GM12878 (cell line): ENCODE data around the gene KCNA5. TPM values are rescaled to one million over a fixed set of nuclear protein-coding genes. Genes with fewer than 3 reads are reported as not detected.

Experiments
- ATAC-seq: fragments of 200-7000 bp; cut with Tn5 transposase; 3 replicates; pipeline ENCODE4 v1.9.1; 2020; ENCODE audit warnings: mild to moderate bottlenecking, moderate library complexity
- BruUV-seq: library from RNA; stranded (reverse); fragments of 400-500 nt; replicated peaks from 2 replicates; lab custom pipeline; 2021; lab: Mats Ljungman, UMichigan
- CTCF ChIA-PET: fragments of 300-600 bp; sonication (Branson Sonifier 250); formaldehyde crosslinking; extraction: SDS; loops from one replicate; lab custom pipeline; 2021; ENCODE audit warnings: inconsistent platforms; lab: Yijun Ruan, JAX
- POLR2A ChIA-PET: fragments of 350-600 bp; formaldehyde crosslinking; extraction: SDS; loops from one replicate; lab custom pipeline; 2021; ENCODE audit warnings: inconsistent platforms; lab: Charles Lee
- RAD21 ChIA-PET: fragments of 300-600 bp; sonication (Branson Sonifier 250); formaldehyde crosslinking; loops from one replicate; lab custom pipeline; 2023; ENCODE audit warnings: antibody characterized with exemption; ENCODE audit not compliant: unreplicated experiment; lab: Charles Lee
- SMC1A ChIA-PET: fragments of 300-600 bp; sonication (Branson Sonifier 250); formaldehyde crosslinking; loops from one replicate; lab custom pipeline; 2023; ENCODE audit not compliant: unreplicated experiment, uncharacterized antibody; lab: Charles Lee
- DNase-seq: peaks from one replicate; pipeline ENCODE4 v3.0.0-alpha.2; 2011; ENCODE audit warnings: low read depth, low spot score
- FAIRE-seq: peaks from 3 replicates; lab custom pipeline; 2011; peaks lifted over from hg19 to GRCh38; lab: Jason Lieb, UNC
- H2AFZ ChIP-seq: 2 replicates; pipeline ENCODE4 v1.6.0; 2011; ENCODE audit warnings: low read depth, low read length, control low read depth; ENCODE audit not compliant: control insufficient read depth
- H3K27ac ChIP-seq: 2 replicates; pipeline ENCODE4 v1.5.1; 2011; ENCODE audit warnings: control low read depth; ENCODE audit not compliant: control insufficient read depth, insufficient read depth
- H3K27me3 ChIP-seq, 2 experiments: replicated peaks in 1 of 2; 2 replicates each; pipeline versions ENCODE4 v1.6.0 to v1.6.1; 2011; ENCODE audit warnings: low read length in 1 of 2; ENCODE audit not compliant: control insufficient read depth in 2 of 2, insufficient read depth in 2 of 2
- H3K36me3 ChIP-seq, 2 experiments: 2 replicates each; pipeline ENCODE4 v1.5.1; 2011; ENCODE audit warnings: low read length in 1 of 2; ENCODE audit not compliant: control insufficient read depth in 2 of 2, insufficient read depth in 2 of 2
- H3K4me1 ChIP-seq: 2 replicates; pipeline ENCODE4 v1.6.1; 2011; ENCODE audit warnings: mild to moderate bottlenecking, low read length, moderate library complexity, mixed read lengths; ENCODE audit not compliant: control insufficient read depth, insufficient read depth
- H3K4me2 ChIP-seq: 2 replicates; pipeline ENCODE4 v1.6.0; 2011; ENCODE audit warnings: control low read depth; ENCODE audit not compliant: control insufficient read depth, insufficient read depth
- H3K4me3 ChIP-seq: fragments of 200-600 bp; sonication (generic); 2 replicates; pipeline ENCODE4 v1.5.1; 2016
- H3K79me2 ChIP-seq: 2 replicates; pipeline ENCODE4 v1.6.0; 2011; ENCODE audit warnings: low read length; ENCODE audit not compliant: control insufficient read depth, insufficient read depth
- H3K9ac ChIP-seq: 2 replicates; pipeline ENCODE4 v1.8.0; 2011; ENCODE audit warnings: low read length, control low read depth, mixed read lengths; ENCODE audit not compliant: control insufficient read depth, insufficient read depth
- H3K9me3 ChIP-seq: replicated peaks from 3 replicates; pipeline ENCODE4 v1.5.1; 2011; ENCODE audit warnings: mild to moderate bottlenecking, low read length; ENCODE audit not compliant: control insufficient read depth, insufficient read depth
- H4K20me1 ChIP-seq: 2 replicates; pipeline ENCODE4 v1.6.0; 2011; ENCODE audit not compliant: control insufficient read depth, insufficient read depth
- CBX3 ChIP-seq: fragments of 200-600 bp; sonication (generic); IDR thresholded peaks from 2 replicates; pipeline ENCODE4 v1.6.1; 2016; ENCODE audit warnings: low read depth, borderline replicate concordance
- HDAC6 ChIP-seq: fragments of 200-600 bp; sonication (generic); IDR thresholded peaks from one replicate; pipeline ENCODE4 v1.8.0; 2017; ENCODE audit warnings: antibody characterized with exemption; ENCODE audit not compliant: unreplicated experiment
- IRF4 ChIP-seq: IDR thresholded peaks from 2 replicates; pipeline ENCODE4 v1.6.1; 2011; ENCODE audit warnings: low read depth, low read length
- JUNB ChIP-seq: IDR thresholded peaks from 2 replicates; pipeline ENCODE4 v1.6.1; 2016; ENCODE audit warnings: antibody characterized with exemption, mild to moderate bottlenecking
- MTA2 ChIP-seq: fragments of 450-650 bp; IDR thresholded peaks from 2 replicates; pipeline ENCODE4 v1.6.1; 2016; ENCODE audit warnings: low read depth, mild to moderate bottlenecking, moderate library complexity
- PAX8 ChIP-seq: fragments of 450-650 bp; IDR thresholded peaks from 2 replicates; pipeline ENCODE4 v1.6.1; 2017; ENCODE audit warnings: mild to moderate bottlenecking, moderate library complexity
- RBBP5 ChIP-seq: fragments of 200-600 bp; sonication (generic); conservative IDR thresholded peaks from 2 replicates; pipeline ENCODE4 v1.6.1; 2016
- RELB ChIP-seq: fragments of 450-650 bp; IDR thresholded peaks from 2 replicates; pipeline ENCODE4 v1.6.1; 2017; ENCODE audit warnings: low read depth, mild to moderate bottlenecking, moderate library complexity
- SMAD1 ChIP-seq: fragments of 450-650 bp; IDR thresholded peaks from 2 replicates; pipeline ENCODE4 v1.6.1; 2018; ENCODE audit warnings: mild to moderate bottlenecking, low read depth; ENCODE audit not compliant: partially characterized antibody
- SMARCA5 ChIP-seq: fragments of 450-650 bp; IDR thresholded peaks from 2 replicates; pipeline ENCODE4 v1.6.1; 2017; ENCODE audit warnings: mild to moderate bottlenecking
- STAT1 ChIP-seq: fragments of 450-650 bp; conservative IDR thresholded peaks from 2 replicates; pipeline ENCODE4 v1.6.1; 2014; ENCODE audit warnings: antibody characterized with exemption, mild to moderate bottlenecking
- STAT3 ChIP-seq: IDR thresholded peaks from 2 replicates; pipeline ENCODE4 v1.6.1; 2011; ENCODE audit warnings: low read depth, low read length, improper control_type of control experiment
- ZBTB33 ChIP-seq: fragments of 450-650 bp; IDR thresholded peaks from 2 replicates; pipeline ENCODE4 v1.6.1; 2017; ENCODE audit warnings: mild to moderate bottlenecking
- ZZZ3 ChIP-seq: IDR thresholded peaks from 2 replicates; pipeline ENCODE4 v1.6.1; 2011; ENCODE audit warnings: low read depth; ENCODE audit not compliant: control insufficient read depth, insufficient read length
- WGBS: methylation state at CpG from one replicate; pipeline ENCODE4 v1.1.6; 2016; ENCODE audit warnings: low lambda C conversion rate; ENCODE audit not compliant: insufficient replicate concordance, insufficient coverage; ENCODE audit errors: missing lambda C conversion rate; 5-methylcytosine and 5-hydroxymethylcytosine counted together
- in situ Hi-C: fragments of 300-500 bp; cut with MboI; formaldehyde crosslinking; loops from 9 replicates; pipeline ENCODE4 v1.14.3; 2018; ENCODE audit warnings: mixed read lengths
- intact Hi-C: fragments of 100-400 bp; cut with micrococcal nuclease; formaldehyde crosslinking; loops from one replicate; pipeline ENCODE4 v1.14.2; 2022; ENCODE audit not compliant: unreplicated experiment
- polyA plus RNA-seq, 11 experiments: library from polyadenylated mRNA; depleted of rRNA in 4 of 11; unstranded in 6 of 11; stranded (reverse) in 5 of 11; fragments of >200 nt; fragmentation: Nextera tagmentation in 4 of 11; fragmentation: Illumina TruSeq in 1 of 11; extraction: Ambion mirVana in 4 of 11; extraction: Trizol in 1 of 11; gene quantifications; 1 replicate in 1 of 11; 2 replicates in 10 of 11; pipeline versions ENCODE4 v1.2.1 to v1.2.3, GENCODE V29; 2011 to 2016; ENCODE audit warnings: inconsistent platforms in 2 of 11, missing spikeins in 2 of 11, low read depth in 1 of 11
- total RNA-seq, 4 experiments: library from RNA; depleted of rRNA in 3 of 4; stranded (reverse); fragments of >200 nt in 3 of 4; fragmentation: Illumina TruSeq in 1 of 4; extraction: Trizol in 1 of 4; gene quantifications; 2 replicates each; pipeline versions ENCODE4 v1.2.1 to v1.2.3, GENCODE V29; 2013 to 2021
- TF ChIP-seq, protein P1 (sequence below): IDR thresholded peaks from 2 replicates; pipeline ENCODE4 v1.6.1; 2011; ENCODE audit warnings: low read depth, mild to moderate bottlenecking, low read length, moderate library complexity, borderline replicate concordance; ENCODE audit errors: extremely low read depth

The KCNA5 gene
- total and polyA plus RNA-seq, 10 of the 15 experiments (the other 5 are each of a cell fraction or from before 2014, with no cell fraction given) = 0.11 to 0.56 (median 0.19) TPM; not detected in 4

- DNase-seq (no peak), ATAC-seq (no peak), FAIRE-seq (no peak)
- Histone ChIP-seq H4K20me1 (no peaks in the 10 kb centered on the region), H3K27ac (no peak overlapping the region), H3K36me3 (no peaks in the 10 kb centered on the region), H3K4me1 (no peaks in the 10 kb centered on the region; the same call in none of the 2 replicates), H3K79me2 (no peaks in the 10 kb centered on the region), H3K4me3 (no peak overlapping the region), H3K27me3 (peaks cover 0 to 2% of the 10 kb centered on the region in 2 experiments; a peak in 2 of 4 replicates), H3K9ac (no peak overlapping the region), H3K9me3 (no peaks in the 10 kb centered on the region), H3K4me2 (no peak overlapping the region), H2AFZ (no peak overlapping the region)
- ChIA-PET RAD21 (no interaction called here), SMC1A (no interaction called here), POLR2A (no interaction called here), CTCF (no interaction called here)
- BruUV-seq = no TSS peak
- 44% methylated on average over 3 of the region's 3 CpGs for WGBS
- TF ChIP-seq RBBP5 (no peak), SMAD1 (no peak), CBX3 (no peak), IRF4 (no peak), SMARCA5 (no peak), PAX8 (no peak)
- in situ Hi-C loops = no loop called here
- intact Hi-C loops = no loop called here
Observed at GRCh38 chr12:5060958-5061357, 17.3 kb downstream of the KCNA5 start.

DNA sequence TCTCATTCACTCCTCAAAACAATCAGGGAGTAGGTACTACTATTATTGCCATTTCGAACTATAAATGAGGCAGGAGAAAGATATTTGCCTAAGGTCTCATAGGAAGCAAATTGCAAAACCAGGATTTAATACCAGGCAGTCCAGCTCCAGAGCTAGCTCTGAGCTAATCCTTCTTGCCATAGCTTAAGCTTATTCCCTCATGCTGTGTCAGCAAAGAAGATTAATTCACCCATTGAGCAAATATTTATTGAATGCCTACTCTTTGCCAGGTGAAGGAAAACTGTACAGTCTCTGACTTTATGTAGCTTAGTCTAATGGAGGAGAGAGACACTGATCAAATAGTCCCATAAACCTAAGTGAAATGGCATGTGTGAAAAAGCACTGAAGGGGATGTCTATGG is 19.5 kb downstream of the KCNA5 start:
- in situ Hi-C loops = no loop called here
- 0% methylated on average over 1 of the region's 1 CpG for WGBS

More for the DNA sequence above, 19.5 kb downstream of the KCNA5 start:
- no peak overlapping the region for H2AFZ ChIP-seq
- CTCF ChIA-PET = interaction anchor here (1.2 kb wide), 1 partner anchor 9 kb away, joined by 3 read pairs; no protein-coding TSS in a partner anchor
- ATAC-seq (no peak), FAIRE-seq (no peak), DNase-seq (no peak)
- no peaks in the 10 kb centered on the region for H3K79me2 ChIP-seq
- no peaks in the 10 kb centered on the region; the same call in none of the 2 replicates for H3K4me1 ChIP-seq
- no peak overlapping the region for H3K4me2 ChIP-seq
- H3K27ac ChIP-seq = no peak overlapping the region
- H3K9ac ChIP-seq = no peak overlapping the region
- H3K36me3 ChIP-seq = no peaks in the 10 kb centered on the region
- H4K20me1 ChIP-seq = no peaks in the 10 kb centered on the region
- H3K9me3 ChIP-seq = no peaks in the 10 kb centered on the region
- intact Hi-C loops = no loop called here
- BruUV-seq = no TSS peak
- POLR2A ChIA-PET = no interaction called here
- peaks cover 0 to 2% of the 10 kb centered on the region in 2 experiments; a peak in 2 of 4 replicates for H3K27me3 ChIP-seq
- SMC1A ChIA-PET = no interaction called here
- TF ChIP-seq, protein P1, sequence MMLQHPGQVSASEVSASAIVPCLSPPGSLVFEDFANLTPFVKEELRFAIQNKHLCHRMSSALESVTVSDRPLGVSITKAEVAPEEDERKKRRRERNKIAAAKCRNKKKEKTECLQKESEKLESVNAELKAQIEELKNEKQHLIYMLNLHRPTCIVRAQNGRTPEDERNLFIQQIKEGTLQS = no peak
- no peak for TF ChIP-seq HDAC6
- TF ChIP-seq RELB = no peak
- no peak for TF ChIP-seq MTA2
- TF ChIP-seq STAT1 = no peak
- no peak for TF ChIP-seq ZBTB33
- TF ChIP-seq JUNB = no peak
- no peak for TF ChIP-seq STAT3
- no peak for TF ChIP-seq ZZZ3
- TF ChIP-seq, all 136 proteins: peak for 0
- no peak overlapping the region for H3K4me3 ChIP-seq
- RAD21 ChIA-PET = no interaction called here
